Keratinocyte (primary cell): ENCODE data around the gene NGB.

Experiments
- EZH2 ChIP-seq: IDR thresholded peaks from one replicate; pipeline ENCODE4 v1.6.1; 2012; ENCODE audit warnings: inconsistent platforms, mild to moderate bottlenecking, low read length, moderate library complexity
- TF ChIP-seq, protein P1 (sequence below), 3 experiments: IDR thresholded peaks in 1 of 3; conservative IDR thresholded peaks in 1 of 3; optimal IDR thresholded peaks in 1 of 3; 2 replicates in 2 of 3; 3 replicates in 1 of 3; pipeline versions ENCODE3 to v1.5.1; 2011; ENCODE audit warnings: low read length in 3 of 3, mild to moderate bottlenecking in 3 of 3, moderate library complexity in 2 of 3, control low read depth in 1 of 3, inconsistent platforms in 1 of 3; ENCODE audit not compliant: insufficient read depth in 2 of 3; ENCODE audit errors: extremely low read depth in 1 of 3

DNA sequence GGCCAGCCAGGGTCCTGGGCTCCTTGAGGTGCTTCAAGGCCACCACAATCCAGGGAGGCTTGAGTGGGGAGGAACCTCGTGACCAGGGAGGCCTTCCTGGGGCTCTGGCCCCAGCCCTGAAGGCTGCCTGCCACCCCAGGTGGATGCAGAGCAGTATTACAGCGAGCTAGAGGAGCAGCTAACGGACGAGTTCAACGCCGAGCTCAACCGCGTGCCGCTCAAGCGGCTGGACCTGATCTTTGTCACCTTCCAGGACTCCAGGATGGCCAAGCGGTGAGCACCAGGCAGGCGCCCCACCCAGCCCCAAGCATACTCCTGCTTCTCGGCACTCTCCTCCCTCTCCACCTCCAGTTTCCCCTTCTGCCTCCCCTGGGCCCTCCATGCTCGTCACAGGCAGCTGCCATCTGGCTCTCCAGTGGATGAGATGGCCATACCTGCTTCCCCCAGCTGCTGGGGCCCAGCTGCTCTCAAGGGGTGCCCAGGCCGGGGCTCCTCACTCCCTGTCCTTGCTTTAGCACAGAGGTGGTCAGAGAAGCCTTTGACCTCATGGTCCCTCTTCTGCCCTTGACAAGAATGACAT is 30.6 kb downstream of the NGB start:
- TF ChIP-seq, protein P1, sequence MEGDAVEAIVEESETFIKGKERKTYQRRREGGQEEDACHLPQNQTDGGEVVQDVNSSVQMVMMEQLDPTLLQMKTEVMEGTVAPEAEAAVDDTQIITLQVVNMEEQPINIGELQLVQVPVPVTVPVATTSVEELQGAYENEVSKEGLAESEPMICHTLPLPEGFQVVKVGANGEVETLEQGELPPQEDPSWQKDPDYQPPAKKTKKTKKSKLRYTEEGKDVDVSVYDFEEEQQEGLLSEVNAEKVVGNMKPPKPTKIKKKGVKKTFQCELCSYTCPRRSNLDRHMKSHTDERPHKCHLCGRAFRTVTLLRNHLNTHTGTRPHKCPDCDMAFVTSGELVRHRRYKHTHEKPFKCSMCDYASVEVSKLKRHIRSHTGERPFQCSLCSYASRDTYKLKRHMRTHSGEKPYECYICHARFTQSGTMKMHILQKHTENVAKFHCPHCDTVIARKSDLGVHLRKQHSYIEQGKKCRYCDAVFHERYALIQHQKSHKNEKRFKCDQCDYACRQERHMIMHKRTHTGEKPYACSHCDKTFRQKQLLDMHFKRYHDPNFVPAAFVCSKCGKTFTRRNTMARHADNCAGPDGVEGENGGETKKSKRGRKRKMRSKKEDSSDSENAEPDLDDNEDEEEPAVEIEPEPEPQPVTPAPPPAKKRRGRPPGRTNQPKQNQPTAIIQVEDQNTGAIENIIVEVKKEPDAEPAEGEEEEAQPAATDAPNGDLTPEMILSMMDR (optimal IDR thresholded peaks at IDR 0.05 in 1 of 3, IDR thresholded peaks at IDR 0.05 in 1 of 3, conservative IDR thresholded peaks at IDR 0.05 in 1 of 3; ENCODE audit: extremely low read depth in 1 of 3, insufficient read depth in 2 of 3, low read length in 3 of 3): no peak
- TF ChIP-seq EZH2: no peak
